Inflammatory macrophage treated with lipopolysaccharide for 1 hour (primary cell): Measurements from ENCODE around the gene PRLH.
"Not testable (repeated sequence)": the region's sequence is repeated elsewhere in the genome, so short reads cannot be mapped to it uniquely, and the experiment has no call there.

Source experiments
- DNase-seq, 2 donors: peaks; one replicate each; pipeline ENCODE4 v3.0.0-alpha.2; 2020 to 2022

Gene PRLH

DNA sequence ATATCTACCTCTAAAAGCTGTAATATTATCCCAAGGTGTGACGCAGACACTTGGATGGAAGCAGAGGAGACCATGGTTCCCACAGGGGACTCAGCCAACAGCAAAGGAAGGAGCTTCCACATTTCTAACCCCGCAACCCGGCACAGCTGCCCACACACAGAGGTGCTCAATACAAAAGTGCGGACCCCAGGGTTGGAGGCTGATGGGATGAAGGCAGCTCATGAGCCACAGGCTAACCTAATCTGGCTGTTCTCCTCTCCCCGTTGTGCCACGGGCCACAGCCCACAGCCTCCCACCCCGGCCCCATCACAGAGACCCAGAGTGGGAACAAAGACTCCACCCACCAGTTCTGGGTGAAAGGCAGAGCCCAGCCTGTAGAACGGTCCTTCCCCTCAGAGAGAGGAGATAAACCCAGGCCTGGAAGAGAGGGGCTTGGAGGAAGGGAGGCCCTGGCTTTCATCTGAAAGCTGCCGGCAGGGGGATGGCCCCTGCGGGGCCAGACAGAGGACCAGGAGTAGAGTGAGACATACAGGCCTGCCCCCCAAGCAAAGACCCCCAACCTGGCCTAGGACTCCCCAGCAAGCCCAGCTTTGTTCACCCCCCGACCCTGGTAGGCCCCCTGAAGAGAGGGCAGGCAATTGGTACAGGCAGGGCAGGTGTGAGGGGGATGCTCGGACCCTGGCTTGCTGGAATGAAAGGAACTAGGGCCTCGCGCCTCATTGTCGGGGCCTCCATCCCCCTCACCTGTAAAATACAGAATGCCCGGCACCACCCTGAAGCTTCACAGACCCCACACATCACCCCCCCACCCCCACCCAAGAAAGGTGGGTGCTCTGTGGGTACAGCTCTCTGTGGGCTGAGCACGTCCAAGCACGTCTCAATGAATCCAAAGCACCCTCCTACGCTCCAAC lies 17.3 kb downstream of the PRLH start:
- DNase-seq, result no peak

DNA sequence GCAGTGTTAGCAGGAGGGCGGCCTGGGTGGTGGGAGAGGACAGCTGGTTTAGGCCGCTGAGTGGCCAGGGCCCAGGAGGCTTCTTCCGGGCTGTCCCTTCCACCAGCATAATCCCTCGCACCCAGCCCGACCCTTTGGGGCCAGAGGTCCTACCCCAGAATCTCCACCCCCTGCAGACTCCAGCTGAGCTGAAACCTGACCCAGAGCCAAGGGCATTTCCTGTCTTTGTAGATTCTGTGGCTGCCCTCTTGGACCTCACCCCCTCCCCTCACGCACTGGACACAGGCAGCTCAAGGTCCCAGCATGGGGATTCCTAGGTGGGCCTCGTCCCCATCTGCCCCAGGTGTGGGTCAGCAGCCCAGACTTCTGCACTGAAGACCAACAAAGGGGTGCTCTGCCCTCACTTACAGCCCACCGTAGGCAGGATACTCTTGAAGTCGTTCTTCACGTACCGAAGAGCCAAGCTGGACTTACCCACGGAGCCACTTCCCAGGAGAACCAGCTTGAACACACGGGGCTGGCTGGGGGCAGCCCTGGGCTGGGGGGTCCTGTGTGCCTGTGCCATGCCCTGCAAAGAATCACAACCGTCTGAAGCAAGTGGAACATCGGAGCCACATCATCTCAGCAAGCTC lies 19.3 kb downstream of the PRLH start:
- DNase-seq, result no peak

DNA sequence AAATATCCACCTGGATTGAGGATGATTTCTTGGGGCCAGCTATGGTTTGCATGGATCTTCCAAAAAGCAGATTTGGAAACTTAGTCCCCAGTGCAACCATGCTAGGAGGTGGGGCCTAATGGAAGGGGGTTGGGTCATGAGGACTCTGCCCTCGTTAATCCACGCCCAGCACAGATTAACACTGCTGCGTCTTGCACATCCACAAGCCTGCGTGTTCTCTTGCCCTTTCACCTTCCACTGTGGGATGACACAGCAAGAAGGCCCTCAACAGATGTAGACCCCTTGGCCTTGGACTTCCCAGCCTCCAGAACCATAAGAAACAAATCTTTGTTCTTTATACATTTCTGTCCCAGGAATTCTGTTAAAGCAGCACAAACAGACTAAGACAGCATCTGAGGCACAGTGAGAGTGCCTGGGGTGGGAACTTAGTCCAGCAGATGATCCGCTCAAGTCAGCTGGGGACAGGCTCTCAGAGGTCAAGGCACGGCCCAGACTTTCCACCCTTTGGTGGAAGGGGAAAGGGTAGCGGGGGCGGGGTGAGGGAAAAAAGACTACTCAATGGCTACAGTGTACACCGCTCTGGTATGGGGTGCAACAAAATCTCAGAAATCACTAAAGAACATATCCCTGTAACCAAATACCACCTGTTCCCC lies 21.8 kb downstream of the PRLH start:
- no peak for DNase-seq

DNA sequence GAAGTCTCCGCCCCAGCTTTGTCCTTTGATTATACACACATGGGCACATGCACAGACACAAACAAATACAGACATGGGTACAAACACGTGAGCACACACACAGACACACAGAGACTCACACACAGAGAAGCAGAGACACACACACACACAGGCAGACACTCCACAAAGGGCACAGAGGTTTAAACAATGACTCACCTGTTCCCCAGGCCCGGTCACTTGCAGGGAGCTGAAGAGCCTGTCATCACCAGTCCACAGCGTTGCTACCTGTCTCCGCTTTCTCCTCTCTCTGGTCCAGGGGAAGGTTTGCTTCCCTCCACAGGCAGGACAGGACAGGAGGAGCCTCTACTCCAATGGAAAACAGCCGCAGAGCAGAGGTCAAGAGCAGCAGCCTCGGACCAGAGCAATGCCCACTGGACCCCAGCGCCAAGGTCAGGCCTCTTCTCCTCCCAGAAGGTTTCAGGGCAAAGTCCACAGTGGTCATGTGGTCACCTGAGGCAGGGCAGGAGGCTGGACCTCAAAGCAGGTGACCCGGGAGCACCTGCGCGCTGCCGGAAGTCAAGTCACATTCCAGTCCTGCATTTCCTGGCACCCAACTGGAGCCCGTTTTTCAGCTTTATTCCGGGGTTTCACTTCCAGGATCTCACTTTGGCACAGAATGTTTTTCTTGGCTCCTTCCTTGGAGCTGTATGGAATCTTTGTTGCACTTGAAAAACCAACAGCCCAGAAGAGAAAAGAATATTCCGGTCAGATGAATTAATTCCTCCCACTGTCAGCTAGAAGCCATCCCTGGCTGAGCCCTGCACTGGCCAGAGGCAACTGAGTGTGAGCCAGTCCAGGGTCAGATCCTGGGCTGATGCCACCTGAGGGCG lies 24.1 kb downstream of the PRLH start, which contains the start of gene RAB17:
RAB17 (minus strand) TSS at position 463 of the 869 bp plus-strand sequence. CDS start 4,580 bp downstream, outside the sequence.
- no peak for DNase-seq

DNA sequence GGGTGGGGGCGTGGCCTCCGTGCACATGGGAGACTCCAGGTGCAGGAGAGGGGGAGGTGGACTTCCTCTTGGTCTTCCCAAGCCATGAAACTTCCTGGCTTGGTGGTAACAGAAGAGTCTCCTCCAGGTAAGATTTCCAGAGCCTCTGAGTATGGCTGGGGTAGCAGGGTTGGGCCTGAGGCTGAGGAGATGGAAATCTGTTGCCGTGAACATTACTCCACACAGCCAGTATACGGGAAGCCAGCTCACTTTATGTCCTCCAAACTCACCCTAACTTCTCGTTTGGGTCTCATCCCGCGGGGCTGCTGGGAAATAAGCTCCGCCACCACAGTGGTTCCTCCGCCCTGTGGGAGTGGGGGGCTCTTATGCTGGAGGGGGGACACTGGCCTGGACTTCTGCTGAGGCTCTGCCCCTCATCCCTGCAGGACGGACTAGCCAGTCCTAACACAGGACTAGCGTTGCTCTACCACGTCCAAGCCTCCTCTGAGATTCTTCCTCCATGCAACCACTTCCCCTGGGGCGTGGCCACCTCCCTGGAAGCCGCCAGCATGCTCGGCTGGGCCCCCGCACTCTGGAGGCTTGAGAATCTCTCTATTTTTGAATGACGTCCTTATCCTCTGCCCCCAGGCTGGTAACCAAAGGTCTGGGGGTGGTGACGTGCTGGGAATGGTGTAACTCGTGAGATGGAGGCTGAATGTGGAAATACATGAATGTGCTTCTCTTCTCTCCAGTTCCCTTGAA lies 24.9 kb downstream of the PRLH start:
- DNase-seq, result peak; percentile 89 to 95

DNA sequence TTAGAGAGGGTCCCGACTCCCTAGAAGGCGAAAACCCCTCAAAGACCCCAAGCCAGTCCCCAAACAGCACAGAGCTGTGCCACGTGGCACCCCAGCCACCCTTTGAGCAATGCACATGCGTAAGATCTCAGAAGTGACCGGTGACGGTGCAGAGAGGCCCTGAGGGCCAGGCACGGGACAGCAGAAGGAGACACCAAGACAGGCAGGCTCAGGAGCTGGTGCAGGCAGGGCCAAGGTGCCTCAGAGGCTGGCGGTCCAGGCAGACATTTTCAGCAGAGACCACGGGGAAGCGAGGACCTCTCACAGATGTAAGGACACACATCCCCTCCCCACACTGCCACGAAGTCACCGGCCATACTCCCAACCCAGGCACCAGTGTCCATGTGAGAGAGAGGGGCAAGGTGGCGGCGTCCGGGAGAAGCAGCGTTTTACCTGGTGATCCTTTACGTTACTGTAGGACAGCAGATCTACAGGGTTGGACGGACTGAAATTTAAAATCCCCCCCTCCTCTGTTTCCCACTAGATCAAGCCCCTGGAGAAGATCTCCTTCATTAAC lies 26.1 kb downstream of the PRLH start:
- no peak for DNase-seq

DNA sequence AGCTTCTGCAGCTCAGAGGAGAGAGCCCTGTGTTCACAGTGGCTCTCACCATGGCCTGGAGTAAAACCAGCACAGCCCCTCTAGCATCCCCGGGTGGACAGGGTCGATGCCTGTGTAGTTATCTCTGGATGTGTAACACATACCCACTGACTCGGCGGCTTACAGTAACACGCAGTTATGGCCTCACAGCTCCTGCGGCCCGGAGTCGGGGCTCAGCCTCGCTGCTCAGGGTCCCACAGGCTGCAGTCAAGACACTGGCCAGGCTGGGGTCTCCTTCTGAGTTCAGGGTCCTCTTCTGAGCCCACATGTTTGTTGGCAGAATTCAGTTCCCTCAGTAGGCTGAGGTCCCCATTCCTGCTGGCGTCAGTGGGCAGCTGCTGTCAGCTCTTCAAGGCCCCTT lies 26.7 kb downstream of the PRLH start:
- no peak for DNase-seq

DNA sequence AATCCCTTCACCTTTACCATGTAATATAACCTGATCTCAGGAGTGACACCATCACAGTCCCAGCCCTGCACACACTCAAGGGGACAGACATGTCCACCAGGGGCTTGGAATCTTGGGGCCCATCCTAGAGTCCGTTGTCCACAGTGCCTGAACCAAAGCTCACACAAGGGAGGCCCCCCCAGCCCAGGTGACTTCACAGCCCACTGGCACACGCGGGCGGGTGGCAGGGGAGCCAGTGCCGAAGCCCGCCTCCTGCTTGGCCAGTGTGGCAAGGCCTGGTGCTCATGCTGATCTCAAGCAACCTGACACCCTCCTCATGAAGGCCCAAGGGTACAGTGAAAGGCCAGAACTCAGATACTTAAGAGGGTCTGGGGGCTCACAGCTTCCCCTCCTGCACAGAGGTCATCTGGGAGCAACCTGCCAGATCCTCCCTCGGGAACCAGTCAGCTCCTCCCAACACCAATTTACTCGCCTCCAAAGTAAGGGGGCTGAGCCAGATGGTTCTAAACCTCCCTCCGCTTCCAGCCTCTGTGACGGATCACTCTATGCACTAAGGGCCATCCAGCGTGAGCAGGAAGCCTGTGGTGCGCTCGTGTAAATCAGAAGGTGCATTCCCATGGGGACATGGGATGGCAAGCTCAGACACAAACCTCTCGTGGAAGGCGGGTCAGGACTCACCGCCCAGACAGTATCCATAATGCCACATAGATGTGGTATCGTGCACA lies 27.4 kb downstream of the PRLH start:
- DNase-seq, result no peak

DNA sequence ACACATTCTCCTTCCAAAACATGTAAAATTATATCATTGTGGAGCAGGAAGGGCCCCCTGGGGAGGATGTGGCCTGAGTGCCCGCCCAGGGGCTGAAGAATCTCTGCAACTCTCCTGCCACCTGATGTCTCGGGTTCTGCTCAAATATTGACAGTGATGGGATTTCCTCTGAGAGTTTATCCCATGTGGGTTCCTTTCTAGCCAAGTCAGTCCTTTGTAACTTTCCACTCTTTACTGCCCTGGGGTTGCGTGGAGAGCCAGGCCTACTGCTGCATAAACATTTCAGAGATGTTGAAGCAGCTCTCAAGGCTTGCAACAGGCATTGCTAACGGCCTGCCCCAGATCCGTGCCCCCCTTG lies 28.1 kb downstream of the PRLH start:
- no peak for DNase-seq

DNA sequence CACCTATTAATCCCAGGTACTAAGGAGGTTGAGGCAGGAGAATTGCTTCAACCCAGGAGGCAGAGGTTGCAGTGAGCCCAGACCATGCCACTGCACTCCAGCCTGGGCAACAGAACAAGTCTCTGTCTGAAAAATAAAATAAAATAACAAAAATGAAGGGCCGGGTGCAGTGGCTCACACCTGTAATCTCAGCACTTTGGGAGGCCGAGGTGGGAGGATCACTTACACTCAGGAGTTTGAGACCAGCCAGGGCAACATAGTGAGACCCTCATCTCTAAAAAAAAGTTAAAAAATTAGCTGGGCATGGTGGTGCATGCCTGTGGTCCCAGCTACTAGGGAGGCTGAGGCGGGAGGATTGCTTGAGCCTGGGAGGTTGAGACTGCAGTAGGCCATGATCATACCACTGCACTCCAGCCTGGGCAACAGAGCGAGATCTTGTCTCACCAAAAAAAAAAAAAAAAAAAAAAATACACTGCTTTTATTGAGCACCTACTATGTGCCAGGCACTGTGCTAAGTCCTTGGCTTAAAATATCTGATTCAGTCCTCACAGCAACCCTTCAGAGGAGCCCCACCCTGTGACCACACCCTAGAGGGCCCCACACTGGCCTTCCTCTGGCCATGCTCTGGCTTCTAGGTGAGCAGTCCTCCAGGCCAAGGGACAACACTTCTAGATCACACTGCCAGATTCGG lies 29.6 kb downstream of the PRLH start:
- DNase-seq, result not testable (repeated sequence)

DNA sequence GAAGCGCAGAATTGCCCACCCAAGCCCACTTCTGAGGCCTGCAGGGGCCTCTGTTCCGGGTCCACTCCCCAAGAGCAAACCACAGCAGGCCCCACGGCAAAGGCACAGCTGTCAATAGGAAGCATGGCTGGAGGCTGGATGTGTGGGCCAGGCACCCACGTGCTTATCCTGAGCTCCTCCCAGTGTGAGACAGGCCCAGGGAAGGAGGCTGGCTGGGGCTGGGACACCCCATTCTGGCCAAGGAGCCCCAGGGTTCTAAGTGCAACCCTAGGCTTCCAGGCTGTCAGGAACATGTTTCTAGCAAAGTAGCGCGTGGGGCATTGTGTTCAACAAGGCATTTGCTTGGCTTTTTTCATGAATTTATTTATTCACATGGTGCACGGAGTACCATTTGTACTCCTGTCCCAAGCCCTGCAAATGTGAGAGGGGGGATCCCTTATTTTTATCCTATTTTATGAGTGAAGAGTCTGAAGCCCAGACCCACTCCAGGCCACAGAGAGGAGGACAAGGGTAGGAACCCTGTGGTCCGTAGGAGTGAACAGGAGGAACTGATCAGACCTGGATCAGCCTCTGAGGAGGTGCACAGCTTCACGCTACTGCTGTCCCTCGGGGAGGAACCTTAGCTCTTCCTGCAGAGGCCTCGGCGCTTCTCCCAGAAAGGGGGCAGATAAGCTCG lies 30.3 kb downstream of the PRLH start:
- DNase-seq, result peak; percentile 12 to 27

DNA sequence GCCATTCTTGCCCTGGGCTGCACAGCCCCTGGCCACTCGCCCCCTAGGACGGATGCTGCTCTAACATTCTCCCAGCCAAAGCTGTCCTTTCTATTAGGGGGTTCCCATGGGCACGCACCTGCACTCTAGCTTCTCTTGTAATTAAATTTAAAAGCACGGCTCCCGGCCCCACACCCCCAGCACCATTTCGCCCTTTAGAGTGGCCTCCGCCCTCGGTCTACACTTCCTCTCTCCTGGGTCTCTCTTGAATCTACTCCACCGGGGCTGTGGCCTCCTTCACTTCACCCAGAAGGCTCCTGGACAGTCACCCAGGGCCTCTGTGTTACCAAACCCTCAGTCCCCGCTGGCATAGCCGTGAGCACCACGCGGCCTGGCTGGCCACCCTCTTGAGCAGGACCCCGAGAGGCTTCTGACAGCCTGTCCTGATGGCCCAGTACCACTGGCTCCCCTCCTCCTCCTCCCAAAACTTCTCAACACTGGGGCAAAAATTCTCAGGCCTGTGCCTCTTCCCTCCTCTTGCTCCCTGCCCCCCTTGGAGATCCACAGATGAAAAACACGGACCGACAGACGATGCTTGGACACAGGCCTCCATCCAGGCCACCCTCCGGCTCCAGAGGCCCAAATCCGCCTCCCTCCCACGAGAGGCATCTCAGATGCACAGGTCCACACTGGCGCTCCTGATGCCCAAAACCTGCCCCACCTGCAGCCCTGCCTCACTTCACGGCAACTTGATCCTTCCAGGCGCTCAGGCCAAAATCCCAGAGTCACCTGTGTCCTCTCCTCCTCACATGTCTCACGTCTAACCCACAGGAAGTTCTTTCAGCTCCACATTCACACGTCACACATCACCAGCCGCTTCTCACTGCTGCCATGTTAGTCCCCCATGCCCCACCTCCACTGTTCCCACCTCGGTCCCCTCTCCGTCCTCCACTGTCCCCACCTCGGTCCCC lies 31.1 kb downstream of the PRLH start:
- DNase-seq, result no peak

DNA sequence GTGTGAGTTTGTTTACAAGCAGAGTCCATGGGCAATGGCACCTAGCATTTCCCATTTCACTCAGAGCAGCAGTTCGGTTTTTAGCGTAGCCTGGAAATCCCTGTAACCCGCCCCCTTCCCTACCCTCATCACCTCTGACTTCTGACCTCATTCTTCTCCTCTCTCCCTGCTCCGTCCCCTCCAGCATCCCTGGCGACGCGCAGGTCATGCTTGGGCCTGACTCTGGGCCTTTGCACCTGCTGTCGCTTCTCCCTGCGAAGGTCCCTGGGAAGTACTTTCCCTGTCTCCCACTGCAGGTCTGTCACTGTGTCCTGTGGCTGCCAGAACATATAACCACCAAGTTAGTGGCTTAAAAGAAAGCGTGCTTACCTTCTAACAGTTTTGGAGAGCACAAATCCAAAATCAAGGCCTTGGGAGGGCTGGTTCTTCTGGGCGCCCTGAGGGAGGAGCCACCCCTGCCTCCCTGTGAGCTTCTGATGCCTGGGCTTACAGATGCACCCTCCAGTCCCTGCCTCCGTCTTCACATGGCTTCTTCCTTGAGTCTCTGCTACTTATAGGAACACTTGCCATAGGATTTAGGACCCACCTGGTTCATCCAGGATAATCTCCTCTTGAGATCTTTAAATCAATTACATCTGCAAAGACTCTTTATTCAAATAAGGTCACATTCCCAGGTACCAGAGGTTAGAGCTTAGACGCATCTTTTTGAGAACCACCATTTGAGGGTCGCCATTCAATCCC lies 32.3 kb downstream of the PRLH start:
- DNase-seq, result no peak

DNA sequence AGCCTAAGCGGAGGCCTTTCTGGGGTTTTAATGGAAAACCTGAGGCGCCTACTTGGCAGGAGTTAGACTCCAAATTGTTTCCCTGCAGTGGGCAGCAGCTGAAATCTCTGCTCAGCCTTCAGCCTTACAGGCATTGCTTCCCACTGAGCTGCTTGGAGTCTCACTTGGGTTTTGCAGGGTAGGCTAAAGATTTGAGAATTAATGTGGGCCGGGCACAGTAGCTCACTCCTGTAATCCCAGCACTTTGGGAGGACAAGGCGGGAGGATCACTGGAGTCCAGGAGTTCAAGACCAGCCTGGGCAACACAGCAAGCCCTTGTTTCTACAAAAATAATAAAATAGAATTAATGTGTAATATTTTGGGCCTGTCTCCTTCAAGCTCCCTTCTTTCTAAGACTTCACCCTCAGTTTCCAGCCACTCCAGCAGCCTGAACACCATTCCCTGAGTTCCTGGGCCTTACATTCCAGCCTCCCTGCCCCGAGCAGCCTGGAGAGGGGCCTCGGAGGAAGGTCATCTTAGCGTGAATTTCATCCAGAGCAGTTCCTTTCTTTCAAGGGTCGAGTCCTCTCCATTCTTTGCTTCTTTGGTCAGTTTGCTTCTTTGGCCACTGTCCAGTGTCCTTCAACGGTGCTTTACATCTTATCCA lies 33.2 kb downstream of the PRLH start:
- DNase-seq, result no peak

DNA sequence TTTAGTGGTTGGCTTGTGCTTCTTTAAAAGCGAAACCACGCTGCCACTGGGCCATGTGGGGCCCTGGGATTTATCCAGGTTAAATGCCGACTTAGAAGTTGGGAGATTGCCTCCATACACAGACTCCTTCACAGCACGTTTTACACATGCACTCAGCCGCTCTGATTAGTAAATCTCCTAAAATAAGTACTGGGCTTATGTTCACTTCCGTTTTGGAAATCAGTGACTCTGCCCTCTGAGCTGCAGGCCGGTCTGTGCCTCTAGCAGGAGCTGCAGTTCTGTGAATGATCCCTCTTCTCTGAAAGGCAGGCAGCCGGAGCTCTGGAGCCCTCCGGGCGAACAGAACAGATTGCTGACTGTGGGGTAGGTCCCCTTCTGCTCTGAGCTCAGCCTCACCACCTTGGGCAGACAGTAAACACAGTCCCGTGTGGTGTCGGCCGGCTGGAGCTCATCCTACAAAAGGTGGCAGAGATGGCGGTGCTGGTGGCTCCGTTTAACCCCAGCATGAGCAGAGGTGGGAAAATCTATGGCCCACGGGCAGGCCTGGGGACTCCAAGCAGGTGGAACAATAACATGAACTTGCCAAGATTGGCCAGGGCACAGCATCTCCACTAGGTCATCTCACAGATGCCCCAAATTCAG lies 34.0 kb downstream of the PRLH start:
- no peak for DNase-seq

DNA sequence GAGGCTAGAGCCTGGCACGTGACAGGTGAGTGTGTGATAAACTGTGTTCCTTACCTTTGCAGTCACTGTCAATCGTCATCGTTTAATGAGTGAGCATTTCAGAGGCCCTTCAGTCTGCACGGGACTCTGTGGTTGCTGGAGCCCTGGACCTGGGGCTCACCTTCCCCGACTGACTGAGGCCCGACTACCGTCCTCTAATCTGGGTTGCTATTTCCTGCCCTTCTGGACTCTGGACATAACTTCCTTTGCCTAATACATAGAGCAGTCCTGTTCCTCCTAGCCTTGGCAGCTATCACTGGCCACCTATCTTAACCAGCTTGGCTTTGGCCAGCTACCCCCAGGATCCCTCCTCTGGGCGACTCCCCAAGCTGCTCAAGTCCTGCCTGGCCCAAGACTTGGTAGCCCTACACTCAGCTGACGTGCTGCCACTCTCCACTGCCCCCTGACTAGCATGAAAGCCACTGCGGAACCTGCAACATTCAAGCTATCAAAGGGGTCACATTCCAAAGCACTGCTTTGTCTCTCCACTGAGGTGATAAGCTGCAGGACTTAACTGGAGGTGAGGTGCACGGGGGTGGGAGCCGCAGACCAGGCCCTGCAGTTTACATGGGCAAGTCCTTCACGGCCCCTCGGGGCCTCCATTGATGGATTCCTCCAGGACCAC lies 35.2 kb downstream of the PRLH start:
- no peak for DNase-seq
